ENCODE results near the gene HSPBP1. TPM values are rescaled to one million over a fixed set of nuclear protein-coding genes. Genes with fewer than 3 reads are reported as not detected.

The HSPBP1 gene
- total and polyA plus RNA-seq, 9 of the 15 experiments (the other 6 are each of a cell fraction or from before 2014, with no cell fraction given), result 0.83 to 81.3 (median 21.8) TPM

GRCh38 chr19:55279770-55280643, at the start of gene HSPBP1 (continued):
- no peak for TF ChIP-seq ZNF318 (IDR thresholded peaks at IDR 0.05; ENCODE audit: borderline replicate concordance in 1 of 2, low read depth in 1 of 2)
- TF ChIP-seq HOMEZ (CRISPR knock-in tag; IDR thresholded peaks at IDR 0.05), result no peak
- TF ChIP-seq ZFP36 (IDR thresholded peaks at IDR 0.05; ENCODE audit: low read depth, low read length, partially characterized antibody), result no peak
- peak; percentile 98 for TF ChIP-seq PKNOX1 (IDR thresholded peaks at IDR 0.05)
- no peak for TF ChIP-seq ZNF212 (CRISPR knock-in tag; IDR thresholded peaks at IDR 0.05)
- TF ChIP-seq CHD1 (IDR thresholded peaks at IDR 0.05; ENCODE audit: low read length), result no peak
- TF ChIP-seq STAT6 (CRISPR knock-in tag; IDR thresholded peaks at IDR 0.05), result no peak
- no peak for TF ChIP-seq NFIX (CRISPR knock-in tag; IDR thresholded peaks at IDR 0.05; ENCODE audit: low read depth)
- no peak for TF ChIP-seq IRF9 (tag; IDR thresholded peaks at IDR 0.05)
- no peak for TF ChIP-seq CREBBP (IDR thresholded peaks at IDR 0.05; ENCODE audit: low read depth, low read length)
- TF ChIP-seq ZBTB7A (IDR thresholded peaks at IDR 0.05; ENCODE audit: borderline replicate concordance, control insufficient read depth, low read depth, low read length), result peak; percentile 15; the same call in 1 of the 2 replicates
